Left colon (tissue), 2 donors: Measurements from ENCODE around the gene RAB33B. TPM values are rescaled to one million over a fixed set of nuclear protein-coding genes. Genes with fewer than 3 reads are reported as not detected.
A peak's percentile ranks its signal among the peaks of the same experiment; 100 is the strongest.
"Not testable (repeated sequence)": the region's sequence is repeated elsewhere in the genome, so short reads cannot be mapped to it uniquely, and the experiment has no call there.

Experiments used
- ATAC-seq: fragments of 200-7000 bp; cut with Tn5 transposase; one replicate; pipeline ENCODE4 v1.9.1; 2020; ENCODE audit warnings: mild to moderate bottlenecking, moderate library complexity
- DNase-seq, 2 donors: peaks; one replicate each; pipeline ENCODE4 v3.0.0-alpha.2; 2020
- intact Hi-C, 2 donors: fragments of 100-400 bp; cut with DNase I in 1 of 2; cut with micrococcal nuclease in 1 of 2; formaldehyde crosslinking; loops; one replicate each; pipeline versions ENCODE4 v1.11.2 to v1.14.0; 2022; cut with DNase I, micrococcal nuclease
- total RNA-seq, 2 donors: library from RNA; stranded (reverse); fragmentation: NEBNext Ultra II Directional; extraction: Animal tissue kit (Norgen Biotek cat#: 25700); gene quantifications; one replicate each; pipeline ENCODE4 v1.2.1, GENCODE V29; 2021
- donor health status: DM: no; HTN: no; CAD: no.
- donor health status: DM: yes; HTN: yes; CAD: no.

Gene RAB33B
- total RNA-seq, 2 donors from 2014 or later: 4.1 to 5.2 TPM

DNA sequence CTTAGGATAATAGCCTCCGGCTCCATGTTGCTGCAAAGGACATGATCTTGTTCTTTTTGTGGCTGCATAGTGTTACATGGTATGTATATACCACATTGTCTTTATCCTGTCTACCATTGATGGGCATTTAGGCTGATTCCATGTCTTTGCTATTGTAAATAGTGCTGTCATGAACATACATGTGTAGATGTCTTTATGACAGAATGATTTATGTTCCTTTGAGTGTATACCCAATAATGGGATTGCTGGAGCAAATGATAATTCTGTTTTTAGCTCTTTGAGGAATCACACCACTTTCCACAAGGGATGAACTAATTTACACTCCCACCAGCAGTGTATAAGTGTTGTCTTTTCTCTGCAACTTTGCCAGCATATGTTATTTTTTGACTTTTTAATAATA, 4.6 kb downstream of the RAB33B start:
- DNase-seq (no peak), ATAC-seq (no peak)
- intact Hi-C loops: loop anchor here in 1 of 2 donors (10.0 kb wide), 1 partner anchor 96 kb away; the partner anchor contains the start of gene SETD7

DNA sequence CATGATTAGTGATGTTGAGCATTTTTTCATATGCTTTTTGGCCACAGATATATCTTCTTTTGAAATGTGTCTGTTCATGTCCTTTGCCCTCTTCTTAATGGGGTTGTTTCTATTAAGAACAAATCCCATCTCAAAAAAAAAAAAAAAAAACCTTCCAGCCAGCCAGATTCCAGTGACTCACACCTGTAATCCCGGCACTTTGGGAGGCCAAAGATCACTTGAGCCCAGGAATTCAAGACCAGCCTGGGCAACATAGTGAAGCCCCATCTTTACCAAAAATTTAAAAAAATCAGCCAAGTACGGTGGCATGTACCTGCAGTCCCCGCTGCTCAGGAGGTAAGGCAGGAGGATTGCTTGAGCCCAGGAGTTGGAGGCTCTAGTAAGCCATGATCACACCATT, 5.1 kb downstream of the RAB33B start:
- ATAC-seq (no peak), DNase-seq (no peak)
- intact Hi-C loops: loop anchor here in 1 of 2 donors (10.0 kb wide), 1 partner anchor 96 kb away; the partner anchor contains the start of gene SETD7

DNA sequence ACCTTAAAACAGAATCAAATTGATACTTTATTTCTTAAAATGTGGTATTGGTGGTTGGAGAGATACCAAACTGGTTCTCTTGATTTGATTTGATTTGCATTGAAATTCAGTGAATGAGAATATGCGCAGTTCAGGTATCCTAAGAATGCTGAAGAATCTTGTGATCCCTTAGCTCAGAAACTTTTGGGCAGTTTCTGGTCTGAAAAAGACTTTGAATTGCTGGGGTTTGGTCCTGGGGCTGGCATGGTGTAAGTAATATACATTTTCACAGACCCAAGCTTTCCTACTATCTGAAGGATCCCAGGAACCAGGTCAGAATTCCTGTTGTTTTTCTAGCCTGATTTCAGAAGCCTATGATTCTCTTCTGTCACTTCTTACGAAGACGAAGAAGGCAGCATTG, 6.6 kb downstream of the RAB33B start:
- DNase-seq (no peak), ATAC-seq (no peak)
- intact Hi-C loops: no loop called here

DNA sequence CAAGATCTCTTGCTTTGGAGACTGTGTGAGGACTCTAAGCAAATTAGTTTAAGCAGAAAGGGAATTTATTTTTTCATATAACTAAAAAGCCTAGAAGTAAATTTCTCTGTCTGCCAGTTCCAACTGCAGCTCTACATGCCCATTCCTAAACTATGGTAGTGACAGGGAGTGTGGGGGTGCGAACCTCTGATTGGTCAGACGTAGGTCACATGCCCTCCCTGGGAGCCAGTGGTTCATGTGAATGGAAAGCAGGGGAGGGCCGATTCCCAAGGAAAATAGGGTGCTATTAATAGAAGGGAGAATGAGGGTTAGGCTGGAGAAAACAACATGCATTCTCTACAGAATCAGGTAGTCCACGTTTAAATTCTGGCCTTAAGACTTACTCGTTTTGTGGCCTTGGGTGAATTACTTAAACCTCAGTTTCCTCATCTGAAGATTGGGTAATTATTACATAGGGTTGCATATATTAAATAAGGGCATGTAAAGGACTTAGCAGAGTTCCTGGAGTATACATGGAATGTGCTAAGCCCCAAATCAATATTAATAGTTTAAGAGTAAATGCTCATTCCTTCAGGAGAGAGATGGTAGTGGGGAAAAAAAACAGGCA, 7.2 kb downstream of the RAB33B start:
- DNase-seq: no peak
- intact Hi-C loops: no loop called here
- no peak for ATAC-seq

DNA sequence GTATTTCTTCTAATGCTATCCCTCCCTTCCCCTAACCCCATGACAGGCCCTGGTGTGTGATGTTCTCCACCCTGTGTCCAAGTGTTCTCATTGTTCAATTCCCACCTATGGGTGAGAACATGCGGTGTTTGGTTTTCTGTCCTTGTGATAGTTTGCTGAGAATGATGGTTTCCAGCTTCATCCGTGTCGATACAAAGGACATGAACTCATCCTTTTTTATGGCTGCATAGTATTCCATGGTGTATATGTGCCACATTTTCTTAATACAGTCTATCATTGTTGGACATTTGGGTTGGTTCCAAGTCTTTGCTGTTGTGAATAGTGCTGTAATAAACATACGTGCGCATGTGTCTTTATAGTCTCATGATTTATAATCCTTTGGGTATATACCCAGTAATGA, 10.6 kb downstream of the RAB33B start:
- intact Hi-C loops, ATAC-seq, DNase-seq: not testable (repeated sequence)

DNA sequence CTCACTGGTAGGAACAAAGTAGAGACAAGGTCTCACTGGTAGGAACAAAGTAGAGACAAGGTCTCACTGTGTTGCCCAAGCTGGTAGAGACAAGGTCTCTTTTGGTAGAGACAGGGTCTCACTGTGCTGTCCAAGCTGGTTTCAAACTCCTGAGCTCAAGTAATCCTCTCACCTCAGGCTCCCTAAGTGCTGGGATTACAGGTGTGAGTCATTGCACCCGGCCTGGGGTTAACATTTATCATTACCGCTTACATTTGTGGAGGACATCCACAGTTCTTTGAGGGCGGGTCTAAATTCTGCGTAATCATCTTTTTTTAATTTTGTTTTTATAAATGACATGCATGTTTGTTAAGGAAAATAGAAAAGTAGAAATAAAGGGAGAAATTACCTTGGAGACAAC, 12.0 kb downstream of the RAB33B start:
- DNase-seq (no peak), ATAC-seq (no peak)
- intact Hi-C loops: no loop called here

DNA sequence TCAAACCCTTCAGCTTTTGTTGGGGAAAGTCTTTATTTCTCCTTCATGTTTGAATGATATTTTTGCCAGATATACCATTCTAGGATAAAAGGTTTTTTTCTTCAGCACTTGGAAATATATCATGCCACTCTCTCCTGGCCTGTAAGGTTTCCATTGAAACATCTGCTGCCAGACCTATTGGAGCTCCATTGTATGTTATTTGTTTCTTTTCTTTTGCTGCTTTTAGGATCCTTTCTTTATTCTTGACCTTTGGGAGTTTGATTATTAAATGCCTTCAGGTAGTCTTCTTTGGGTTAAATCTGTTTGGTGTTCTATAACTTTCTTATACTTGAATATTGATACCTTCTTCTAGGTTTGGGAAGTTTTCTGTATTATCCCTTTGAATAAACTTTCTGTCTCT, 14.8 kb downstream of the RAB33B start:
- intact Hi-C loops, DNase-seq, ATAC-seq: not testable (repeated sequence)

DNA sequence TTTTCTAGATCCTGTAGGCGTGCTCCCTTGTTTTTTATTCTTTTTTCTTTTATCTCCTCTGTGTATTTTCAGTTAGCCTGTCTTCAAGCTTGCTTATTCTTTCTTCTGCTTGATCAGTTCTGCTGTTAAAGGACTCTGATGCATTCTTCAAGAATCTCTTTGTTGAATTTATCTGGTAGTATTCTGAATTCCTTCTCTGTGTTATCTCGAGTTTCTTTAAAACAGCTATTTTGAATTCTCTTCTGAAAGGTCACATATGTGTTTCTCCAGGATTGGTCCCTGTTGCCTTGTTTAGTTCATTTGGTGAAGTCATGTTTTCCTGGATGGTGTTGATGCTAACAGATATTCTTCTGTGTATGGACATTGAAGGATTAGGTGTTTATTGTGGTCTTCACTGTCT, 15.3 kb downstream of the RAB33B start:
- DNase-seq (no peak), ATAC-seq (no peak)
- intact Hi-C loops: no loop called here

DNA sequence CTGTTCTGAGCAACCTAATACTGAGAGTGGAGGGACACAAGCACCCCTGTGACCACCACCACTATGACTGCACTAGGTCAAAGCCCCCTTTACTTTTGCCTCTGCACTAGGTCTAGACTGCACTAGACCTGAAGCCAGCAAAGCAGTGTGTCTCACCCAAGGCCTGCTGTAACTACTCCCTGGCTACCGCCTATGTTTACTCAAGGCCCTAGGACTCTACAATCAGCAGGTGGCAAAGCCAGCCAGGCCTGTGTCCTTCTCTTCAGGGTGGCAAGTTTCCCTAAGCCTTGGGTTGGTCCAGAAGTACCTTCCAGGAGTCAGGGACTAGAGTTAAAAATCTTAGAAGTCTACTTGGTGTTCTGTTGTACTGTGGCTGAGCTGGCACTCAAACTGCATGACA, 15.9 kb downstream of the RAB33B start:
- ATAC-seq (peak; percentile 73), DNase-seq (no peak)
- intact Hi-C loops: no loop called here

DNA sequence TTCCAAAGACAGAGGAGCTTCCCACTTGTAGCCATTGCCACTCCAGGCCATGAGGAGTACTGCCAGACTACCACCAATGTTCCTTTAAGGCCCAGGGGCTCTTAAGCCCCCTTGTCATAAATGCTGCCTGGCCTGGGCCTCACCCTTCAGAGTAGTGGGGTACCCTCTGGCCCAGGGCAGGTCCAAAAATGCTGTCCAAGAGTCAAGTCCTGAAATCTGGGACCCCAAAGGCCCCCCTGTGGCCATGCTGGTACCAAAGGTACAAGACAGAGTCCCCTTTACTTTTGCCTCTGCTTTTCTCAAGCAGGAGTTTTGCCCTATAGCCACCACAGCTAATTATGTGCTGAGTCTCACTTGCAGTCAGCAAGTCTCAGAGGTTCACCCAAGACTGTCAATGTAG, 16.4 kb downstream of the RAB33B start:
- intact Hi-C loops: no loop called here
- ATAC-seq (no peak), DNase-seq (no peak)

DNA sequence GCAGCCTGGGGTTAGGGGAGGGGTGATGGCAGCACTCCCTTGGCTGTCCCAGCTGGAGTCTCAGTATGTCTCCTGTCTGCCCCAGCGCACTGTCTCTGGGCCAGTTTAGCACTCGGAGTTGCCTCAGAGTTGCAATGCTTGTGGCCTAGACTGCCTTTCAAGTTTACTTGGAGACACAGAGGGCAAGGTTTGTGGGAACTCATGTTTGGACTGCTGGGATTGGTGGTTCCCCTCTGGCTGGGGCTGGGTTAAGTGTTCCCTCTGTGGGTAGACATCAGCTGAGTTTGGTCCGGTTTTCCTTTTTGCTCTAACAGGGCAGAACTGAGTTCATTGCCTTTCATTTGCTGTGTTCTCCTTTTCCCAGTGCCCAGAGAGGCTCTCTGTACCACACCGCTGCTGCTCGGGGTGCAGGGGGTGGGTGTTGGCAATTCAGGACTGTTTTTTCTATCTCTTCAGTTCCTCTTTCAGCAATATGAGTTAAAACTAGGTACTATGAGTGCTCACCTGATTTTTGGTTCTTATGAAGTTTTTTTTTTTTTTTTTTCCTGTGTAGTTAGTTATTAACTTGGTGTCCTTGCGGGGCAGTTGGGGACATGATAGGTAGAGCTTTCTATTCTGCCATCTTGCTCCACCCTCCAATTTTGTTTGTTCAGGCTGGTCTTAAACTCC, 17.2 kb downstream of the RAB33B start:
- no peak for DNase-seq
- intact Hi-C loops: no loop called here
- no peak for ATAC-seq

DNA sequence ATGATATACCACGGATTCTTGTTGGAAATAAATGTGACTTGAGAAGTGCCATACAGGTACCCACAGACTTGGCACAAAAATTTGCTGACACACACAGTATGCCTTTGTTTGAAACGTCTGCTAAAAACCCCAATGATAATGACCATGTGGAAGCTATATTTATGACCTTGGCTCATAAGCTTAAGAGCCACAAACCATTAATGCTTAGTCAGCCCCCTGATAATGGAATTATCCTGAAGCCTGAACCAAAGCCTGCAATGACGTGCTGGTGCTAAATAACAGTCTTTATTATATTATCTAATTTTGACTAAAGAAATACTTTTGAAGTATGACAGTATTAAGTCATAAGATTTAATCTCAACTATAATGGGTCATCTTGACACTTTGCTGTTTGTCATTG, 18.9 kb downstream of the RAB33B start:
- no peak for DNase-seq
- intact Hi-C loops: no loop called here
- ATAC-seq: no peak

DNA sequence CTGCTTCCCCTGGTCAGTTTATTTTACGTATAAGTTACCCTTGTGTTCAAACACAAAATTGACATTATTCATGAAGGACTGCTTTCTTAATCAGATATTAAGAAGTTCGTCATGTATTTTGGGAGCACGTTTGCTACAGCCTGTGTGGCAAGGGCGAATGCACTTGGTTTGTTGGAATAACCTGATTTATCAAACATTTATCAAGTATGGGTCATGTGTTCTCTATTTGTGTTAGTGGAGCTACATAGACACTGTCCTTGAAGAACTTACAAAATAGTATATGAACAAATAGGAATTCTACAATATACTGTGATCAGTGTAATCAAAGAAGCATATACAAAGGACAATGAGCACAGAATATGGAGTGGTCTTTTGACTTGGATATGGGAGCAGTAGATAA, 22.4 kb downstream of the RAB33B start:
- DNase-seq: no peak
- no peak for ATAC-seq
- intact Hi-C loops: no loop called here

DNA sequence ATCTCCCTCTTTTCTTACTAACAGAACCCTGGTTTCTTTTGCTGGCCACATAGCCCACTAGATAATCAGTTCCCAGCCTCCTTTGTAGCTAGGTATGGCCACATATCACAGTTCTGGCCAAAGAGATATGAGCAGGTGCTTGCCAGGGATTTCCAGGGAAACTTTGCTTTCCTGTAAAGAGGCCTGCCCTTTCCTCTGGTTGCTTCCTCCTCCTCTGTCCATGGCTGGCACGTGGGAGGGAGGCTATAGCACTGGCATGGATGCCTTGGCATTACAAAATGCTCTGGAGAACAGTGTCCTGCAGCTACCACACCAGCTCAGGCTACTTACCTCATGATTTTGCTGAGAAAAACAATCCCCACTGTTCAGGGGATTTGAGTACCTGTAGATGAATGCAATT, 27.5 kb downstream of the RAB33B start:
- intact Hi-C loops: no loop called here
- no peak for ATAC-seq
- DNase-seq: no peak

DNA sequence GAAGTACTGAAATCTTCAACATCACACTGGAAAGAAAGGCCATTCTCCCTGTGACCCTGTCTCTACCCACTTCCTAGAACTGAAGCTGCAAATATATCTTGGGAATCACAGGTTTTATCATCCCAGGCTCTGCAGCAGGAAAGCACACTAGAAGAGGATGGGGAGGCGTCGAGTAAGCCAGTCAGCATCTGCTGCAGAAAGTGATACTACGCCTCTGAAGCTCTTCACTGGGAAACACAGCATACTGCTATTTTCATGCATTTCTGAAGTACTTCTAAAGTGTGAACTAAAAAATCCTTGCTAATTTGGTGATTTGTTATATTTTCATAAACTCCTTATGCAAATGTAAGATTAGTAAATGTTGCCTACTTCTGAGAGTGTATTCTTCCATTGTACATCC, 29.1 kb downstream of the RAB33B start:
- ATAC-seq (no peak), DNase-seq (no peak)
- intact Hi-C loops: no loop called here

DNA sequence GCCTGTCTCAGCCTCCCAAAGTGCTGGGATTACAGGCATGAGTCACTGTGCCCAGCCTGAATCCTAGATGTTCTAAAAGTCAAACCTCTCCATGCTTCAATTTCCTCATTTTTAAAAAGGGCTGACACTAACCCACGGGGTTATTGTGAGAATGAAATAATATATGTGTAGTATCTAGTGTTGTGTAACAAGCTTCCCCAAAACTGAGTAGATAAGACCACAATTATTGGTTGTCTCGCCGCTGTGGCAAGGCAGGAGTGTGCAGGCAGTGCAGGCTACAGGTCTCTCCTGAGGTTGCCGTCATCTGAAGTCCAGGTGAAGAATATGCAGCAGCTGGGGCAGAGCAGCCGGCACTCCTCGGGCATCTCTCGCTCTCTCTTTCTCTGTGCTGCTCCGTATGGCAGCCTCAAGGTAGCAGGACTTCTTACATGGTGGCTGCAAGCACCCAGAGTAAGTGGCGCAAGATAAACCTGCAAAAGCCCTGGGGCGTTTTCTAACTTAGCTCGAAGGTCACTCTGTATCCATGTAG, 30.9 kb downstream of the RAB33B start:
- no peak for DNase-seq
- peak; percentile 31 for ATAC-seq
- intact Hi-C loops: no loop called here

DNA sequence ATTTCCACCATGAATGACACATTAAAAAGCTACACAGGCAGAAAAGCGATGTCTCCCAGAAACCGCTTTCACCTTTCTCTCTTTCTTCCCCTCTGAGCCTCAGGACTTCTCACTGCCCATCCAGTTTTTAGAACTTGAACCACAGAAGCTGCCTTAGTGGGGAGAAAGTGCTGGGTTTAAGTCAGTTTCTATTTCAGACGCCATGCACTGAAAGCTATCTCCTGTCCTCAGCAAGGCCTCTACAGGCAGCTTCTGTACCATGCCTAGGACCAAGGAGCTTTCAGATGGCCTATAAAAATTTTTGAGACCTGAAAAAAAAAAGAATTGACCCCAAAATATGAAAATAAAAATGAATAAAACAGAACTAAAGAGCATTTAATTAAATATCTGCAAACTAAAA, 34.5 kb downstream of the RAB33B start:
- ATAC-seq: no peak
- no peak for DNase-seq
- intact Hi-C loops: no loop called here

DNA sequence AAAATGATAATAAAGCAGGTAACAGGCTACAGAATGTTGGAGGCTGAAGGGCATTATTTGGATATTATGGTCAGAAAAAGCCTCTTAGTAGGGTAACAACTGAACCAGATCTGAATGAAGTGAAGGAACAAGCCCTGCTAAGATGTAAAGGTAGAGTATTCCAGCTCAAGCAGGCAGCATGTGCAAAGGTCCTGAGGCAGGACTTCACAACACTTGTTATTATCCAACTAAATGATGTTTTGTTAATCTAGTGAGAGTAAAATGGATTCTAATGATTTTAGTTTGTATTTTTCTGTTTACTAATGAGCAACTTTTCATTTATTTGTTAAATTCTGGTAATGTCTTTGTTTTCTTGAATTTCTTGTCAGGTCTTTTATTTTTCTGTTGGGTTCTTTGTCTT, 35.7 kb downstream of the RAB33B start:
- no peak for DNase-seq
- intact Hi-C loops: loop anchor here in 1 of 2 donors (10.0 kb wide), 1 partner anchor 145 kb away; no protein-coding TSS in a partner anchor
- no peak for ATAC-seq

DNA sequence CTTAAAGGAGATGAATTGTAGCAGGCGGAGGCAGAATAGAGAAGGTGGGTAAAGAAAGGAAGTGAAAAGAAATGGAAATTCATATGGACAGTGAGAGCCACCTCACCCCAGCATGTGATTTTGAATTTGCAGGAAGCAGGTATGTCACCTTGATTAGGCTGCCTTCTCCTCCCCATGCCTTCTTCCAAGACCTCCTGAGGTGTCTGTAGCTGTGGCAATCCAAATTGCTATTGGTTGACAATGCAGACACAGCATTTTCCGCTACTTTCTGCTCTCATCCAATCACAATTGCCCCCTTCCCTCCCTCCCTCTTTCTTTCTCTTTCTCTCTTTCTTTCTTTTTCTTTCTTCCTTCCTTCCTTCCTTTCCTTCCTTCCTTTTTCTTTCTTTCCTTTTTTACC, 38.5 kb downstream of the RAB33B start:
- intact Hi-C loops: loop anchor here in 1 of 2 donors (10.0 kb wide), 1 partner anchor 142 kb away; no protein-coding TSS in a partner anchor
- ATAC-seq (no peak), DNase-seq (no peak)

DNA sequence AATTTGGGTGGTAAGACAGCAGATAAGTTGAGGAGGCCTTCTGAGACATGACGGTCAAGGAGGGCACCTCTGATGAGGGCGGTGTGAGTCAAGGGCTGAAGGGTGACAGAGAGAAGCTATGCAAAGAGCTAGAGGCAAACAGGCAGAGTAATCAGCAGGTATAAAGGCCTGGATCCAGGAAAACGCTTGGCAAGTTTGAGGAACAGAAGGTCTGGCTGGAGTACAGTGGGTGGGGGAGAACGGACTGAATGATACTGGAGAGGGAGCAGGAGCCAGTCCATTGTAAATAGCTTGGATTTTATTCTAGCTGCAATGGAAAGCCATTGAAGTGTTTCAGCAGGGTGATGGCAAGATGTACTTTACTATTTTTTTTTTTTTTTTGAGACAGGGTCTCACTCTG, 39.3 kb downstream of the RAB33B start:
- intact Hi-C loops: loop anchor here in 1 of 2 donors (10.0 kb wide), 1 partner anchor 142 kb away; no protein-coding TSS in a partner anchor
- ATAC-seq (no peak), DNase-seq (no peak)
